Spleen (tissue), 11 donors: ENCODE results near the gene STKLD1. TPM values are rescaled to one million over a fixed set of nuclear protein-coding genes. Genes with fewer than 3 reads are reported as not detected.
A peak's percentile ranks its signal among the peaks of the same experiment; 100 is the strongest.

ENCODE experiments used
- DNase-seq: peaks from one replicate; pipeline ENCODE4 v3.0.0-alpha.2; 2020
- H3K27ac ChIP-seq, 8 donors: fragments of 200-600 bp; sonication (generic) in 7 of 8; 1 replicate in 4 of 8; 2 replicates in 4 of 8; pipeline versions ENCODE4 v1.5.0 to v1.8.0; 2016 to 2021; ENCODE audit warnings: inconsistent platforms in 4 of 8, mild to moderate bottlenecking in 4 of 8, moderate library complexity in 1 of 8
- H3K27me3 ChIP-seq, 7 donors: fragments of 200-600 bp; sonication (generic) in 6 of 7; replicated peaks in 1 of 7; 1 replicate in 4 of 7; 2 replicates in 3 of 7; pipeline versions ENCODE4 v1.5.0 to v1.8.0; 2016 to 2021; ENCODE audit warnings: inconsistent platforms in 3 of 7, mild to moderate bottlenecking in 1 of 7
- H3K36me3 ChIP-seq, 6 donors: fragments of 200-600 bp; sonication (generic) in 5 of 6; 1 replicate in 4 of 6; 2 replicates in 2 of 6; pipeline versions ENCODE4 v1.5.0 to v1.8.0; 2016 to 2021; ENCODE audit warnings: inconsistent platforms in 2 of 6
- H3K4me1 ChIP-seq, 6 donors: fragments of 200-600 bp; sonication (generic) in 5 of 6; 1 replicate in 3 of 6; 2 replicates in 3 of 6; pipeline versions ENCODE4 v1.5.0 to v1.8.0; 2016 to 2021; ENCODE audit warnings: inconsistent platforms in 3 of 6
- H3K4me3 ChIP-seq, 8 donors: fragments of 200-600 bp; sonication (generic) in 7 of 8; 1 replicate in 4 of 8; 2 replicates in 4 of 8; pipeline versions ENCODE4 v1.5.0 to v1.8.0; 2016 to 2021; ENCODE audit warnings: inconsistent platforms in 4 of 8, mild to moderate bottlenecking in 4 of 8, moderate library complexity in 2 of 8
- H3K9me3 ChIP-seq, 8 donors: fragments of 200-600 bp; sonication (generic) in 7 of 8; 1 replicate in 4 of 8; 2 replicates in 4 of 8; pipeline versions ENCODE4 v1.5.0 to v1.8.0; 2016 to 2021; ENCODE audit warnings: inconsistent platforms in 4 of 8
- CTCF ChIP-seq, 11 experiments: fragments of 200-600 bp in 7 of 11; fragments of 450-650 bp in 4 of 11; sonication (generic) in 4 of 11; IDR thresholded peaks in 8 of 11; conservative IDR thresholded peaks in 3 of 11; 1 replicate in 7 of 11; 2 replicates in 4 of 11; pipeline versions ENCODE4 v1.4.0 to v1.8.0; 2016 to 2021; ENCODE audit warnings: antibody characterized with exemption in 11 of 11, inconsistent platforms in 4 of 11, mild to moderate bottlenecking in 1 of 11
- POLR2A ChIP-seq, 3 donors: fragments of 450-650 bp; IDR thresholded peaks; one replicate each; pipeline ENCODE4 v1.5.1; 2017; ENCODE audit warnings: antibody characterized with exemption in 3 of 3, mild to moderate bottlenecking in 1 of 3
- POLR2AphosphoS5 ChIP-seq, 3 donors: sonication (generic); formaldehyde crosslinking; IDR thresholded peaks; one replicate each; pipeline ENCODE4 v1.5.1; 2017; ENCODE audit warnings: antibody characterized with exemption in 3 of 3
- WGBS, 5 donors: extraction: QIAGEN DNeasy Blood & Tissue Kit in 3 of 5; methylation state at CpG; one replicate each; pipeline versions ENCODE4 v1.1.5 to v1.1.7; 2013 to 2018; 5-methylcytosine and 5-hydroxymethylcytosine counted together
- intact Hi-C: fragments of 100-400 bp; cut with DNase I; formaldehyde crosslinking; loops from one replicate; pipeline ENCODE4 v1.15.0; 2023; ENCODE audit warnings: low total_unique reads
- polyA plus RNA-seq, 3 donors: library from polyadenylated mRNA; stranded (reverse); fragments of 200-250 nt; gene quantifications; one replicate each; pipeline ENCODE4 v1.2.1, GENCODE V29; 2013
- total RNA-seq, 7 donors: library from RNA; depleted of rRNA in 3 of 7; stranded (reverse); fragments of >200 nt in 3 of 7; fragmentation: NEBNext Ultra II Directional in 4 of 7; extraction: Animal tissue kit (Norgen Biotek cat#: 25700) in 4 of 7; gene quantifications; one replicate each; pipeline versions ENCODE4 v1.1.0 to v1.2.1, GENCODE V29; 2016 to 2021
- donor health status: healthy with polysubstance abuse.
- donor health status: DM: no; HTN: no; CAD: no; lungs with moderate emphysema.
- donor health status: DM: no; HTN: no; CAD: no.
- donor health status: Bipolar disorder and iron deficiency.
- donor health status: healthy.
- donor health status: DM: no; HTN: no; CAD: no.
- donor health status: DM: yes; HTN: yes; CAD: no.

The STKLD1 gene
- total and polyA plus RNA-seq, 10 donors, result 0.29 to 1.5 (median 0.95) TPM; not detected in 2

- DNase-seq, result peak; percentile 64
- no peaks in the 10 kb centered on the region for H3K9me3 ChIP-seq
- H3K4me3 ChIP-seq, result no peak overlapping the region
- peaks cover 0 to 53% (median 46%) of the 10 kb centered on the region in 6 donors for H3K36me3 ChIP-seq
- 84 to 95% (median 92%) methylated on average over 13 to 19 of the region's 19 CpGs for WGBS, 5 donors
- intact Hi-C loops, result no loop called here
- H3K4me1 ChIP-seq, result peaks cover 7 to 40% (median 28%) of the 10 kb centered on the region in 6 donors
- no peak overlapping the region for H3K27ac ChIP-seq
- TF ChIP-seq POLR2AphosphoS5 (IDR thresholded peaks at IDR 0.05) (peak in 1 of 3 donors; percentile 40), POLR2A (IDR thresholded peaks at IDR 0.05) (no peak)
- no peaks in the 10 kb centered on the region for H3K27me3 ChIP-seq
These were observed 44.9 kb upstream of the STKLD1 start for GRCh38 chr9:133331221-133331620.

- TF ChIP-seq CTCF (IDR thresholded peaks at IDR 0.05 in 8 of 11, conservative IDR thresholded peaks at IDR 0.05 in 3 of 11) (no peak), POLR2AphosphoS5 (IDR thresholded peaks at IDR 0.05) (peak in 2 of 3 donors; percentile 23 to 62)
- intact Hi-C loops, result no loop called here
- H3K4me3 ChIP-seq, result no peak overlapping the region
- H3K27ac ChIP-seq, result no peak overlapping the region
- peaks cover 13 to 46% (median 34%) of the 10 kb centered on the region in 6 donors for H3K4me1 ChIP-seq
- no peaks in the 10 kb centered on the region for H3K9me3 ChIP-seq
- H3K36me3 ChIP-seq, result peaks cover 0 to 53% (median 46%) of the 10 kb centered on the region in 6 donors
- WGBS, 5 donors, result 94 to 97% (median 96%) methylated on average over 40 to 57 of the region's 57 CpGs
- DNase-seq, result peak; percentile 74
- no peaks in the 10 kb centered on the region for H3K27me3 ChIP-seq
These were observed 44.4 kb upstream of the STKLD1 start for GRCh38 chr9:133331641-133332380.

GRCh38 chr9:133332381-133332730 is 43.8 kb upstream of the STKLD1 start:
- peak; percentile 65 for DNase-seq
- Histone ChIP-seq H3K36me3 (peaks cover 0 to 53% (median 46%) of the 10 kb centered on the region in 6 donors), H3K4me1 (peaks cover 15 to 52% (median 38%) of the 10 kb centered on the region in 6 donors), H3K4me3 (no peak overlapping the region), H3K27me3 (no peaks in the 10 kb centered on the region), H3K9me3 (no peaks in the 10 kb centered on the region), H3K27ac (no peak overlapping the region)
- 86 to 96% (median 91%) methylated on average over 16 to 20 of the region's 20 CpGs for WGBS, 5 donors
- intact Hi-C loops, result no loop called here
- TF ChIP-seq CTCF (IDR thresholded peaks at IDR 0.05 in 8 of 11, conservative IDR thresholded peaks at IDR 0.05 in 3 of 11), result no peak
- TF ChIP-seq POLR2AphosphoS5 (IDR thresholded peaks at IDR 0.05), result peak in 1 of 3 donors; percentile 19

- H3K4me1 ChIP-seq, result peaks cover 15 to 58% (median 38%) of the 10 kb centered on the region in 6 donors
- TF ChIP-seq POLR2A (IDR thresholded peaks at IDR 0.05), result no peak
- TF ChIP-seq POLR2AphosphoS5 (IDR thresholded peaks at IDR 0.05), result no peak
- TF ChIP-seq CTCF (IDR thresholded peaks at IDR 0.05 in 8 of 11, conservative IDR thresholded peaks at IDR 0.05 in 3 of 11), result no peak
- 91% methylated on average over 10 to 11 of the region's 11 CpGs for WGBS, 5 donors
- intact Hi-C loops, result no loop called here
- H3K27ac ChIP-seq, result no peak overlapping the region
- H3K4me3 ChIP-seq, result no peak overlapping the region
- peak; percentile 47 for DNase-seq
- H3K36me3 ChIP-seq, result peaks cover 0 to 53% (median 46%) of the 10 kb centered on the region in 6 donors
- no peaks in the 10 kb centered on the region for H3K27me3 ChIP-seq
- H3K9me3 ChIP-seq, result no peaks in the 10 kb centered on the region
These were observed 43.2 kb upstream of the STKLD1 start for GRCh38 chr9:133333011-133333410.
